COLO668 (cell line): ENCODE data around the gene DIS3L2.

Experiments
- DNase-seq: peaks from one replicate; lab custom pipeline; 2025; ENCODE audit not compliant: unreplicated experiment; lab: John Stamatoyannopoulos, UW

Gene DIS3L2

GRCh38 chr2:231961349-231962166, at the start of gene DIS3L2:
TSS of gene DIS3L2 (plus strand) at chr2:231961713. CDS start at chr2:232014928, 53,215 bp downstream.
- peak; percentile 91 for DNase-seq

GRCh38 chr2:231914077-231914690, 47.3 kb upstream of the DIS3L2 start:
- DNase-seq, result no peak

GRCh38 chr2:231917280-231918066, 44.0 kb upstream of the DIS3L2 start:
- DNase-seq, result no peak

GRCh38 chr2:231918501-231919330, 42.8 kb upstream of the DIS3L2 start:
- no peak for DNase-seq

GRCh38 chr2:231919341-231920035, 42.0 kb upstream of the DIS3L2 start:
- no peak for DNase-seq

- DNase-seq, result no peak
These were observed 41.1 kb upstream of the DIS3L2 start for GRCh38 chr2:231920366-231920765.

- no peak for DNase-seq
These were observed 40.7 kb upstream of the DIS3L2 start for GRCh38 chr2:231920795-231921194.

- no peak for DNase-seq
These were observed 39.1 kb upstream of the DIS3L2 start for GRCh38 chr2:231922311-231923009.

- peak; percentile 40 for DNase-seq
These were observed 38.5 kb upstream of the DIS3L2 start for GRCh38 chr2:231923010-231923344.

- no peak for DNase-seq
These were observed 37.3 kb upstream of the DIS3L2 start for GRCh38 chr2:231923951-231924888.

- DNase-seq, result no peak
These were observed 36.6 kb upstream of the DIS3L2 start for GRCh38 chr2:231924889-231925275.

- DNase-seq, result peak; percentile 67
These were observed 36.0 kb upstream of the DIS3L2 start for GRCh38 chr2:231925303-231926179.

GRCh38 chr2:231926180-231926741, 35.3 kb upstream of the DIS3L2 start, which contains the start of gene NPPC:
TSS of gene NPPC (minus strand) at chr2:231926396. CDS start at chr2:231926249, 147 bp downstream.
- DNase-seq, result peak; percentile 66

- DNase-seq, result peak; percentile 49
These were observed 34.5 kb upstream of the DIS3L2 start for GRCh38 chr2:231926761-231927565.

- DNase-seq, result no peak
These were observed 34.0 kb upstream of the DIS3L2 start for GRCh38 chr2:231927566-231927890.

GRCh38 chr2:231928481-231928880, 33.0 kb upstream of the DIS3L2 start:
- DNase-seq, result no peak
